GM10847 (cell line): ENCODE measurements around the gene EPB41L4B.

Source experiments
- POLR2A ChIP-seq: IDR thresholded peaks from 2 replicates; pipeline ENCODE4 v1.6.1; 2011; ENCODE audit not compliant: insufficient read length; ENCODE audit errors: extremely low read depth

EPB41L4B gene

GRCh38 chr9:109328978-109329637 is 8.2 kb upstream of the EPB41L4B start:
- no peak for TF ChIP-seq POLR2A

- TF ChIP-seq POLR2A = no peak
Observed at GRCh38 chr9:109325089-109325488, 4.2 kb upstream of the EPB41L4B start.

- TF ChIP-seq POLR2A = no peak
Observed at GRCh38 chr9:109323771-109324170, 2.9 kb upstream of the EPB41L4B start.

- TF ChIP-seq POLR2A = no peak
Observed at GRCh38 chr9:109321727-109322126, 868 bp upstream of the EPB41L4B start.

DNA sequence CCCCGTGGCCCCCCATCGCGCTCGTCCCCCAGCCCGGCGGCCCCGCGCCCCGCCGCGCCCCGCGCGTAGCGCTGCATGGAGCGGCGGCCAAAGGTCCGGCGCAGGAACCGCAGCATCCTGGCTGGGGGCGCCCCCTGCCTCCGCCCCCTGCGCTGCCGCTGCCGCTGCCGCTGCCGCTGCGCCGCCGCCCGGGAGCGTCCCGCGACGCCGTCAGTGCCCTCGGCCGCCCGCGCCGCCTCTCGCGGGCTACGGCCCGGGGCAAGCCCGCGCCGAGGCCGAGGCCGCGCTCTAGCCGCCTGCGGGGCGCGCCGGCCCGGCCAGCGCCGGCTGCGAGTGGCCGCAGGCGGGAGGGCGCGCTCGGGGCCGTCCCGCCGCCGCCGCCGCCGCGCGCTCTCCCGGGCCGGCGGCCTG is 523 bp downstream of the EPB41L4B start:
- no peak for TF ChIP-seq POLR2A

GRCh38 chr9:109319626-109320241 is 1.1 kb downstream of the EPB41L4B start:
- no peak for TF ChIP-seq POLR2A

GRCh38 chr9:109319017-109319625 is 1.7 kb downstream of the EPB41L4B start:
- TF ChIP-seq POLR2A = no peak

DNA sequence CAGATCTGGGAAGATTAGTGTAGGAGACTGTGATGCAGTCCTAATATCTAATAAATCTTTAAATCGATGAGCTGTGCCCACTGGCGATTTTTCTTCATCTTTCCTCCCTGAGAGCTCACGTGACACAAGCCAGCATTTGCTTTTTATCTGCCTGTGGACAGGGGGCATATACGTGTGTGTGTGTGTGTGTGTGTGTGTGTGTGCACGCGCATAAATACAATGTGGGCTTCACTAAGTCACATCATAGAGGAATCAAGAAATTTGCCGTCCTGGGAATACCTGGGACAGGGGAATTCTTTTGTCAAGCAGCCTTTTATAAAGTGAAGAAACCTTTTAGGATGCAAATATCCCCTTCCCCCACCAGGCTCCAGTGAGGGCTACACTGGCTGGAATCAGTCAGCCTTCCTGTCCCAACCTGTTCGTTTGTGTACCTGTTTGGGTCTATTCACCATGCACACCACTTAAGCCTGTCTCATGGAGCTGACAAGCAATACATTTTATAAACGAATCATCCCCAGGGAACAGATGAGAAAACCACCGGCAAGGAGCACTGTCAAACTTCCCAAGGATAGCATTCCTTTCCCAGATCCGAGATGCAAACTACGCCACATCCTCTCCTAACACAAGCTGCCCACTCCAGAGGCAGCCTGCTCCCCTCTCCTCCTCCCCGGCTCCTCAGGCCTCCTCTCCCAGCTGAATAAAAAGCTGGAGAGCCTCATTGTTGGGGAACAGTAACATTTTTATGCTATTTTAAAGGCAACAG is 2.7 kb downstream of the EPB41L4B start:
- no peak for TF ChIP-seq POLR2A

- TF ChIP-seq POLR2A = no peak
Observed at GRCh38 chr9:109317311-109317978, 3.4 kb downstream of the EPB41L4B start.

GRCh38 chr9:109316207-109316640 is 4.6 kb downstream of the EPB41L4B start:
- TF ChIP-seq POLR2A = no peak

- TF ChIP-seq POLR2A = no peak
Observed at GRCh38 chr9:109315480-109316206, 5.2 kb downstream of the EPB41L4B start.

GRCh38 chr9:109314011-109314531 is 6.8 kb downstream of the EPB41L4B start:
- TF ChIP-seq POLR2A = no peak

- TF ChIP-seq POLR2A = no peak
Observed at GRCh38 chr9:109313351-109313750, 7.5 kb downstream of the EPB41L4B start.

GRCh38 chr9:109312783-109313182 is 8.1 kb downstream of the EPB41L4B start:
- TF ChIP-seq POLR2A = no peak
